ENCODE data around the gene MYBBP1A. TPM values are rescaled to one million over a fixed set of nuclear protein-coding genes. Genes with fewer than 3 reads are reported as not detected.

Gene MYBBP1A
- polyA plus RNA-seq, 1 experiment = 24.1 TPM

- no peaks in the 10 kb centered on the region for H3K36me3 ChIP-seq (ENCODE audit: control insufficient read depth, insufficient read depth, low read length)
- ChIA-PET CTCF (no interaction called here), POLR2A (no interaction called here)
- no peak for DNase-seq (ENCODE audit: low read depth)
- TF ChIP-seq CTCF (IDR thresholded peaks at IDR 0.05; ENCODE audit: insufficient read depth, low read depth, low read length) = no peak
- H3K27me3 ChIP-seq (ENCODE audit: control insufficient read depth, insufficient read depth, low read length) = peaks cover 11% of the 10 kb centered on the region
- no peak overlapping the region for H3K4me3 ChIP-seq (ENCODE audit: low read depth, low read length)
Observed at GRCh38 chr17:4529533-4530152, 25.5 kb downstream of the MYBBP1A start.

GRCh38 chr17:4527566-4528125 lies 27.5 kb downstream of the MYBBP1A start:
- POLR2A ChIA-PET = no interaction called here
- TF ChIP-seq CTCF (IDR thresholded peaks at IDR 0.05; ENCODE audit: insufficient read depth, low read depth, low read length) = no peak
- Histone ChIP-seq H3K36me3 (ENCODE audit: control insufficient read depth, insufficient read depth, low read length) (no peaks in the 10 kb centered on the region), H3K27me3 (ENCODE audit: control insufficient read depth, insufficient read depth, low read length) (peaks cover 11% of the 10 kb centered on the region), H3K4me3 (ENCODE audit: low read depth, low read length) (no peak overlapping the region)
- no peak for DNase-seq (ENCODE audit: low read depth)
- CTCF ChIA-PET = interaction anchor here (1.2 kb wide), 1 partner anchor 24 kb away, joined by 3 read pairs; no protein-coding TSS in a partner anchor

GRCh38 chr17:4527134-4527533 lies 28.1 kb downstream of the MYBBP1A start:
- peaks cover 11% of the 10 kb centered on the region for H3K27me3 ChIP-seq (ENCODE audit: control insufficient read depth, insufficient read depth, low read length)
- H3K36me3 ChIP-seq (ENCODE audit: control insufficient read depth, insufficient read depth, low read length) = no peaks in the 10 kb centered on the region
- POLR2A ChIA-PET = no interaction called here
- no peak for DNase-seq (ENCODE audit: low read depth)
- H3K4me3 ChIP-seq (ENCODE audit: low read depth, low read length) = no peak overlapping the region
- CTCF ChIA-PET = interaction anchor here (1.2 kb wide), 1 partner anchor 24 kb away, joined by 3 read pairs; no protein-coding TSS in a partner anchor
- TF ChIP-seq CTCF (IDR thresholded peaks at IDR 0.05; ENCODE audit: insufficient read depth, low read depth, low read length) = no peak

- ChIA-PET CTCF (interaction anchor here (1.2 kb wide), 1 partner anchor 25 kb away, joined by 3 read pairs; no protein-coding TSS in a partner anchor), POLR2A (no interaction called here)
- Histone ChIP-seq H3K36me3 (ENCODE audit: control insufficient read depth, insufficient read depth, low read length) (no peaks in the 10 kb centered on the region), H3K27me3 (ENCODE audit: control insufficient read depth, insufficient read depth, low read length) (peaks cover 10% of the 10 kb centered on the region), H3K4me3 (ENCODE audit: low read depth, low read length) (no peak overlapping the region)
- DNase-seq (ENCODE audit: low read depth) = no peak
- TF ChIP-seq CTCF (IDR thresholded peaks at IDR 0.05; ENCODE audit: insufficient read depth, low read depth, low read length) = no peak
Observed at GRCh38 chr17:4525691-4526397, 29.3 kb downstream of the MYBBP1A start.

- Histone ChIP-seq H3K36me3 (ENCODE audit: control insufficient read depth, insufficient read depth, low read length) (no peaks in the 10 kb centered on the region), H3K27me3 (ENCODE audit: control insufficient read depth, insufficient read depth, low read length) (peaks cover 13% of the 10 kb centered on the region), H3K4me3 (ENCODE audit: low read depth, low read length) (no peak overlapping the region)
- POLR2A ChIA-PET = no interaction called here
- CTCF ChIA-PET = no interaction called here
- TF ChIP-seq CTCF (IDR thresholded peaks at IDR 0.05; ENCODE audit: insufficient read depth, low read depth, low read length) = no peak
- DNase-seq (ENCODE audit: low read depth) = no peak
Observed at GRCh38 chr17:4523946-4524345, 31.2 kb downstream of the MYBBP1A start.
